Measurements from ENCODE around the gene HAPLN3.

Gene HAPLN3

DNA sequence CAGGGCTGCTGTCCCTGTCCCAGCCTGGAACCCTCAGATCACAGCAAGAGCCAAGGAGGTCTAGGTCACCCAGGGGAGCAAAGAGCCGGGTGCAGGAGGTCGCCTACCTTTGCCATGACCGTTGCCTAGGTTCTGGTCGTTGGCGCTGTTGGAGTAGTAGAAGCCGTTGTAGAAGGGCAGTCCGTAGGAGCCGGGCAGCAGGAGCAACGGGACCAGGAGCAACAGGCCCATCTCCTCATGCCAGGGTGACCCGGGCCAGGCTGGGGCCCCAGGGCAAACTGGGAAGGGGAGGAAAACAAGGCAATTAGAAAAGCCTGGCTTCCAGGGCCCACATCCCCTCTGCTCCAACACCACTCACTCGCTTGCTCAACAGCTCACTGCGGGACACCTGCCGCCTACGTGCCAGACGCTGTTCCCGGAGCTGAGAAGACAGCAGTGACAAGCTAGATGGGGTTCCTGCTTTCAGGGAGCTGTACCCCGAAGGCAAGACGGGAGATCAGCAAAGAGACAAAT, 8.2 kb downstream of the HAPLN3 start:
- Histone ChIP-seq H3K9me3 (ENCODE audit: control insufficient read depth, insufficient read depth, low read depth, low read length) (no peaks in the 10 kb centered on the region), H3K4me1 (ENCODE audit: control insufficient read depth, insufficient read depth, low read length) (no peaks in the 10 kb centered on the region), H3K36me3 (ENCODE audit: control insufficient read depth in 2 of 2, insufficient read depth in 1 of 2, low read length in 2 of 2) (no peaks in the 10 kb centered on the region; a peak in 1 of 3 replicates), H3K27ac (ENCODE audit: extremely low read depth, low read depth, low read length) (no peak overlapping the region), H3K4me3 (ENCODE audit: low read depth, low read length) (no peak overlapping the region)
- CTCF ChIA-PET: interaction anchor here (0.6 to 2.3 kb wide), 4 partner anchors 8 to 297 kb away, joined by 3 to 14 read pairs (median 4); no protein-coding TSS in a partner anchor
- TF ChIP-seq IKZF3 (tag by site-specific recombination; IDR thresholded peaks at IDR 0.05) (no peak), ZBTB8A (tag by site-specific recombination; IDR thresholded peaks at IDR 0.05) (no peak), HOXC10 (CRISPR knock-in tag; IDR thresholded peaks at IDR 0.05) (no peak), ZBTB7A (tag by site-specific recombination; IDR thresholded peaks at IDR 0.05; ENCODE audit: low read depth) (no peak), ZEB2 (tag by site-specific recombination; IDR thresholded peaks at IDR 0.05) (no peak)
- TF ChIP-seq, protein P1, sequence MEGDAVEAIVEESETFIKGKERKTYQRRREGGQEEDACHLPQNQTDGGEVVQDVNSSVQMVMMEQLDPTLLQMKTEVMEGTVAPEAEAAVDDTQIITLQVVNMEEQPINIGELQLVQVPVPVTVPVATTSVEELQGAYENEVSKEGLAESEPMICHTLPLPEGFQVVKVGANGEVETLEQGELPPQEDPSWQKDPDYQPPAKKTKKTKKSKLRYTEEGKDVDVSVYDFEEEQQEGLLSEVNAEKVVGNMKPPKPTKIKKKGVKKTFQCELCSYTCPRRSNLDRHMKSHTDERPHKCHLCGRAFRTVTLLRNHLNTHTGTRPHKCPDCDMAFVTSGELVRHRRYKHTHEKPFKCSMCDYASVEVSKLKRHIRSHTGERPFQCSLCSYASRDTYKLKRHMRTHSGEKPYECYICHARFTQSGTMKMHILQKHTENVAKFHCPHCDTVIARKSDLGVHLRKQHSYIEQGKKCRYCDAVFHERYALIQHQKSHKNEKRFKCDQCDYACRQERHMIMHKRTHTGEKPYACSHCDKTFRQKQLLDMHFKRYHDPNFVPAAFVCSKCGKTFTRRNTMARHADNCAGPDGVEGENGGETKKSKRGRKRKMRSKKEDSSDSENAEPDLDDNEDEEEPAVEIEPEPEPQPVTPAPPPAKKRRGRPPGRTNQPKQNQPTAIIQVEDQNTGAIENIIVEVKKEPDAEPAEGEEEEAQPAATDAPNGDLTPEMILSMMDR (tag by site-specific recombination; IDR thresholded peaks at IDR 0.05): no peak
- TF ChIP-seq, protein P2, sequence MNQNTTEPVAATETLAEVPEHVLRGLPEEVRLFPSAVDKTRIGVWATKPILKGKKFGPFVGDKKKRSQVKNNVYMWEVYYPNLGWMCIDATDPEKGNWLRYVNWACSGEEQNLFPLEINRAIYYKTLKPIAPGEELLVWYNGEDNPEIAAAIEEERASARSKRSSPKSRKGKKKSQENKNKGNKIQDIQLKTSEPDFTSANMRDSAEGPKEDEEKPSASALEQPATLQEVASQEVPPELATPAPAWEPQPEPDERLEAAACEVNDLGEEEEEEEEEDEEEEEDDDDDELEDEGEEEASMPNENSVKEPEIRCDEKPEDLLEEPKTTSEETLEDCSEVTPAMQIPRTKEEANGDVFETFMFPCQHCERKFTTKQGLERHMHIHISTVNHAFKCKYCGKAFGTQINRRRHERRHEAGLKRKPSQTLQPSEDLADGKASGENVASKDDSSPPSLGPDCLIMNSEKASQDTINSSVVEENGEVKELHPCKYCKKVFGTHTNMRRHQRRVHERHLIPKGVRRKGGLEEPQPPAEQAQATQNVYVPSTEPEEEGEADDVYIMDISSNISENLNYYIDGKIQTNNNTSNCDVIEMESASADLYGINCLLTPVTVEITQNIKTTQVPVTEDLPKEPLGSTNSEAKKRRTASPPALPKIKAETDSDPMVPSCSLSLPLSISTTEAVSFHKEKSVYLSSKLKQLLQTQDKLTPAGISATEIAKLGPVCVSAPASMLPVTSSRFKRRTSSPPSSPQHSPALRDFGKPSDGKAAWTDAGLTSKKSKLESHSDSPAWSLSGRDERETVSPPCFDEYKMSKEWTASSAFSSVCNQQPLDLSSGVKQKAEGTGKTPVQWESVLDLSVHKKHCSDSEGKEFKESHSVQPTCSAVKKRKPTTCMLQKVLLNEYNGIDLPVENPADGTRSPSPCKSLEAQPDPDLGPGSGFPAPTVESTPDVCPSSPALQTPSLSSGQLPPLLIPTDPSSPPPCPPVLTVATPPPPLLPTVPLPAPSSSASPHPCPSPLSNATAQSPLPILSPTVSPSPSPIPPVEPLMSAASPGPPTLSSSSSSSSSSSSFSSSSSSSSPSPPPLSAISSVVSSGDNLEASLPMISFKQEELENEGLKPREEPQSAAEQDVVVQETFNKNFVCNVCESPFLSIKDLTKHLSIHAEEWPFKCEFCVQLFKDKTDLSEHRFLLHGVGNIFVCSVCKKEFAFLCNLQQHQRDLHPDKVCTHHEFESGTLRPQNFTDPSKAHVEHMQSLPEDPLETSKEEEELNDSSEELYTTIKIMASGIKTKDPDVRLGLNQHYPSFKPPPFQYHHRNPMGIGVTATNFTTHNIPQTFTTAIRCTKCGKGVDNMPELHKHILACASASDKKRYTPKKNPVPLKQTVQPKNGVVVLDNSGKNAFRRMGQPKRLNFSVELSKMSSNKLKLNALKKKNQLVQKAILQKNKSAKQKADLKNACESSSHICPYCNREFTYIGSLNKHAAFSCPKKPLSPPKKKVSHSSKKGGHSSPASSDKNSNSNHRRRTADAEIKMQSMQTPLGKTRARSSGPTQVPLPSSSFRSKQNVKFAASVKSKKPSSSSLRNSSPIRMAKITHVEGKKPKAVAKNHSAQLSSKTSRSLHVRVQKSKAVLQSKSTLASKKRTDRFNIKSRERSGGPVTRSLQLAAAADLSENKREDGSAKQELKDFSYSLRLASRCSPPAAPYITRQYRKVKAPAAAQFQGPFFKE (tag by site-specific recombination; IDR thresholded peaks at IDR 0.05; ENCODE audit: borderline replicate concordance): no peak
- TF ChIP-seq, protein P3, sequence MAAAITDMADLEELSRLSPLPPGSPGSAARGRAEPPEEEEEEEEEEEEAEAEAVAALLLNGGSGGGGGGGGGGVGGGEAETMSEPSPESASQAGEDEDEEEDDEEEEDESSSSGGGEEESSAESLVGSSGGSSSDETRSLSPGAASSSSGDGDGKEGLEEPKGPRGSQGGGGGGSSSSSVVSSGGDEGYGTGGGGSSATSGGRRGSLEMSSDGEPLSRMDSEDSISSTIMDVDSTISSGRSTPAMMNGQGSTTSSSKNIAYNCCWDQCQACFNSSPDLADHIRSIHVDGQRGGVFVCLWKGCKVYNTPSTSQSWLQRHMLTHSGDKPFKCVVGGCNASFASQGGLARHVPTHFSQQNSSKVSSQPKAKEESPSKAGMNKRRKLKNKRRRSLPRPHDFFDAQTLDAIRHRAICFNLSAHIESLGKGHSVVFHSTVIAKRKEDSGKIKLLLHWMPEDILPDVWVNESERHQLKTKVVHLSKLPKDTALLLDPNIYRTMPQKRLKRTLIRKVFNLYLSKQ (tag by site-specific recombination; IDR thresholded peaks at IDR 0.05; ENCODE audit: borderline replicate concordance): no peak
- POLR2A ChIA-PET: no interaction called here

DNA sequence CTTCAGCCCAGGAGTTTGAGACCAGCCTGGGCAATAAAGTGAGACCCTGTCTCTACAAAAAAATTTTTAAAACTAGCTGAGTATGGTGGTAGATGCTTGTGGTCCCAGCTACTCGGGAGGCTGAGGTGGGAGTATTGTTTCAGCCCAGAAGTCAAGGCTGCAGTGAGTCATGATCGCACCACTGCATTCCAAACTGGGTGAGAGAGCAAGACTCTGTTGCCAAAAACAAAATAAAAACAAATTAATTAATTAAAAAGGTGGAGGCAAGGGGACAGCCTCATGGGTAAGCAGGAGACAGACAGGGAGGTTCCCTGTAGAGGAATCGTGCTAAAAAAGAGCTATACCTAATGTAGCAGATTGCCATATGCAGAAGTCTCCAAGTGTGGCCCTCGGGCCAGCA, 12.6 kb downstream of the HAPLN3 start:
- ChIA-PET CTCF (interaction anchor here (0.7 to 2.1 kb wide), 5 partner anchors 9 to 22 kb away, joined by 3 to 9 read pairs (median 4); no protein-coding TSS in a partner anchor), POLR2A (no interaction called here)
- no peak overlapping the region for H3K4me3 ChIP-seq (ENCODE audit: low read depth, low read length)
- H3K4me1 ChIP-seq (ENCODE audit: control insufficient read depth, insufficient read depth, low read length): no peaks in the 10 kb centered on the region
- H3K9me3 ChIP-seq (ENCODE audit: control insufficient read depth, insufficient read depth, low read depth, low read length): no peaks in the 10 kb centered on the region
- H3K36me3 ChIP-seq (ENCODE audit: control insufficient read depth in 2 of 2, insufficient read depth in 1 of 2, low read length in 2 of 2): peaks cover 0 to 15% of the 10 kb centered on the region in 2 experiments; a peak in 2 of 3 replicates
- TF ChIP-seq RBAK (tag by site-specific recombination; IDR thresholded peaks at IDR 0.05) (no peak), ZNF561 (tag by site-specific recombination; IDR thresholded peaks at IDR 0.05; ENCODE audit: borderline replicate concordance) (no peak), ZNF23 (tag by site-specific recombination; IDR thresholded peaks at IDR 0.05; ENCODE audit: borderline replicate concordance) (no peak), ZNF555 (tag by site-specific recombination; conservative IDR thresholded peaks at IDR 0.05) (no peak)
- H3K27ac ChIP-seq (ENCODE audit: extremely low read depth, low read depth, low read length): no peak overlapping the region
